OCI-LY1 (cell line): ENCODE results near the gene ST6GAL1.

Experiments used
- EZH2 ChIP-seq: fragments of 200-600 bp; sonication (generic), shearing (Covaris generic); IDR thresholded peaks from 2 replicates; pipeline ENCODE4 v1.8.0; 2017; ENCODE audit warnings: borderline replicate concordance, mixed run types, mild to moderate bottlenecking, antibody characterized with exemption, low read length, moderate library complexity, mixed read lengths
- TF ChIP-seq, protein P1 (sequence below): fragments of 200-600 bp; sonication (generic), shearing (Covaris generic); IDR thresholded peaks from 2 replicates; pipeline ENCODE4 v1.5.1; 2017; ENCODE audit warnings: mild to moderate bottlenecking, antibody characterized with exemption, low read length, moderate library complexity, mixed read lengths

DNA sequence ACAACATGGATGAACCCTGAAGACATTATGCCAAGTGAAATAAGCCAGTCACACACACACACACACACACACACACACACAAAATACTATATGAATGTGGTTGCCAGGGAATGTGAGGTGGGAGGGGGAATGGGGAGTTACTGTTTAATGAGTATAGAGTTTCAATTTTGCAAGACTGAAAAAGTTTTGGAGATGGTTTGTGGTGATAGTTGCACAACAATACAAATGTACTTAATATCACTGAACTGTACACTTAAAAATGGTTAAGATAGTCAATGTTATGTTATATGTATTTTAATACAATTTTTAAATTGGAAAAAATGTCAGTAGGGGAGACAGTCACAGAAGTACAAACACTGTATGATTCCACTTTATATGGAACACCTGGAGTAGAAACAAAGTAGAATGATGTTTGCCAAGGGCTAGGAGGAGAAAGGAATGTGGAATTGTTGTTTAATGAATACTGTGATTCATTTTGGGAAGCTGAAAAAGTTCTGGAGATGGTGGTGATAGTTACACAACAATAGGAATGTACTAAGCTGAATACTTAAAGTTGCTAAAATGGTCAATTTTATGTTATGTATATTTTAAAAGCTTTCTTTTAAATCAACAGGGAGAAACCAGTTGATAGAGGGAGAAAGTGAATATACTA lies 132.3 kb downstream of the ST6GAL1 start:
- TF ChIP-seq, protein P1, sequence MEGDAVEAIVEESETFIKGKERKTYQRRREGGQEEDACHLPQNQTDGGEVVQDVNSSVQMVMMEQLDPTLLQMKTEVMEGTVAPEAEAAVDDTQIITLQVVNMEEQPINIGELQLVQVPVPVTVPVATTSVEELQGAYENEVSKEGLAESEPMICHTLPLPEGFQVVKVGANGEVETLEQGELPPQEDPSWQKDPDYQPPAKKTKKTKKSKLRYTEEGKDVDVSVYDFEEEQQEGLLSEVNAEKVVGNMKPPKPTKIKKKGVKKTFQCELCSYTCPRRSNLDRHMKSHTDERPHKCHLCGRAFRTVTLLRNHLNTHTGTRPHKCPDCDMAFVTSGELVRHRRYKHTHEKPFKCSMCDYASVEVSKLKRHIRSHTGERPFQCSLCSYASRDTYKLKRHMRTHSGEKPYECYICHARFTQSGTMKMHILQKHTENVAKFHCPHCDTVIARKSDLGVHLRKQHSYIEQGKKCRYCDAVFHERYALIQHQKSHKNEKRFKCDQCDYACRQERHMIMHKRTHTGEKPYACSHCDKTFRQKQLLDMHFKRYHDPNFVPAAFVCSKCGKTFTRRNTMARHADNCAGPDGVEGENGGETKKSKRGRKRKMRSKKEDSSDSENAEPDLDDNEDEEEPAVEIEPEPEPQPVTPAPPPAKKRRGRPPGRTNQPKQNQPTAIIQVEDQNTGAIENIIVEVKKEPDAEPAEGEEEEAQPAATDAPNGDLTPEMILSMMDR: no peak
- no peak for TF ChIP-seq EZH2
